Sigmoid colon (tissue), 7 donors: ENCODE data around the gene NPIPA8. TPM values are rescaled to one million over a fixed set of nuclear protein-coding genes. Genes with fewer than 3 reads are reported as not detected.
"Not testable (repeated sequence)": the region's sequence is repeated elsewhere in the genome, so short reads cannot be mapped to it uniquely, and the experiment has no call there.

Experiments used
- DNase-seq: peaks from one replicate; pipeline ENCODE4 v3.0.0-alpha.2; 2019
- H3K27ac ChIP-seq, 4 donors: fragments of 200-600 bp; sonication (generic); one replicate each; pipeline ENCODE4 v1.5.1; 2016 to 2019; ENCODE audit warnings: mild to moderate bottlenecking in 1 of 4
- H3K27me3 ChIP-seq, 3 donors: fragments of 200-600 bp; sonication (generic); one replicate each; pipeline ENCODE4 v1.5.1; 2019; ENCODE audit warnings: mild to moderate bottlenecking in 1 of 3
- H3K36me3 ChIP-seq, 4 donors: fragments of 200-600 bp; sonication (generic); one replicate each; pipeline ENCODE4 v1.5.1; 2016 to 2019
- H3K4me1 ChIP-seq, 4 donors: fragments of 200-600 bp; sonication (generic); one replicate each; pipeline ENCODE4 v1.5.1; 2017 to 2019
- H3K4me3 ChIP-seq, 4 donors: fragments of 200-600 bp; sonication (generic); one replicate each; pipeline ENCODE4 v1.5.1; 2017 to 2019; ENCODE audit warnings: mild to moderate bottlenecking in 2 of 4, moderate library complexity in 1 of 4
- H3K9me3 ChIP-seq, 4 donors: fragments of 200-600 bp in 3 of 4; sonication (generic) in 3 of 4; one replicate each; pipeline versions ENCODE4 v1.5.1 to v1.6.1; 2013 to 2019
- WGBS, 2 donors: extraction: QIAGEN DNeasy Blood & Tissue Kit; methylation state at CpG; one replicate each; pipeline ENCODE4 v1.1.7; 2013; 5-methylcytosine and 5-hydroxymethylcytosine counted together
- intact Hi-C: fragments of 100-400 bp; cut with DNase I; formaldehyde crosslinking; loops from one replicate; pipeline ENCODE4 v1.15.1; 2023
- polyA plus RNA-seq, 3 donors: library from polyadenylated mRNA; stranded (reverse); fragments of 200-250 nt; gene quantifications; one replicate each; pipeline ENCODE4 v1.2.3, GENCODE V29; 2013
- total RNA-seq, 4 donors: library from RNA; depleted of rRNA; stranded (reverse); fragments of >200 nt; gene quantifications; one replicate each; pipeline ENCODE4 v1.1.0, GENCODE V29; 2016
- donor health status: healthy with polysubstance abuse.
- donor health status: Bipolar disorder and iron deficiency.
- donor health status: healthy.

Gene NPIPA8
- total and polyA plus RNA-seq, 7 donors, result 4.0 to 87.8 (median 10.7) TPM; not detected in 1

- H3K36me3 ChIP-seq, intact Hi-C loops, DNase-seq, H3K4me3 ChIP-seq, H3K4me1 ChIP-seq, H3K9me3 ChIP-seq, H3K27ac ChIP-seq, H3K27me3 ChIP-seq: not testable (repeated sequence)
- 53 to 68% methylated on average over 1 of the region's 3 CpGs for WGBS, 2 donors
Measured at GRCh38 chr16:18307241-18307640, 29.3 kb downstream of the NPIPA8 start.

GRCh38 chr16:18306066-18306465, 30.5 kb downstream of the NPIPA8 start:
- WGBS, 2 donors, result 84 to 93% methylated on average over 3 to 4 of the region's 5 CpGs

GRCh38 chr16:18303059-18303706, 33.4 kb downstream of the NPIPA8 start:
- 76 to 86% methylated on average over 3 to 5 of the region's 15 CpGs for WGBS, 2 donors
- H3K36me3 ChIP-seq, DNase-seq, intact Hi-C loops, H3K27me3 ChIP-seq, H3K4me3 ChIP-seq, H3K27ac ChIP-seq, H3K9me3 ChIP-seq, H3K4me1 ChIP-seq: not testable (repeated sequence)

More at GRCh38 chr16:18306066-18306465, 30.5 kb downstream of the NPIPA8 start:
- H3K27me3 ChIP-seq, H3K4me3 ChIP-seq, H3K4me1 ChIP-seq, DNase-seq, intact Hi-C loops, H3K9me3 ChIP-seq, H3K27ac ChIP-seq, H3K36me3 ChIP-seq: not testable (repeated sequence)

GRCh38 chr16:18297714-18298113, 38.8 kb downstream of the NPIPA8 start:
- intact Hi-C loops, H3K27ac ChIP-seq, H3K9me3 ChIP-seq, H3K4me3 ChIP-seq, H3K36me3 ChIP-seq, DNase-seq, H3K27me3 ChIP-seq, H3K4me1 ChIP-seq: not testable (repeated sequence)
- WGBS, 2 donors, result no CpG with 5 or more reads among the region's 1 CpG

- H3K4me1 ChIP-seq, DNase-seq, H3K27ac ChIP-seq, H3K9me3 ChIP-seq, intact Hi-C loops, H3K27me3 ChIP-seq, H3K36me3 ChIP-seq, H3K4me3 ChIP-seq: not testable (repeated sequence)
- no CpG with 5 or more reads among the region's 7 CpGs for WGBS, 2 donors
Measured at GRCh38 chr16:18296931-18297330, 39.6 kb downstream of the NPIPA8 start.

GRCh38 chr16:18294371-18294770, 42.2 kb downstream of the NPIPA8 start:
- H3K36me3 ChIP-seq, DNase-seq, H3K27ac ChIP-seq, H3K9me3 ChIP-seq, H3K4me3 ChIP-seq, intact Hi-C loops, H3K4me1 ChIP-seq, H3K27me3 ChIP-seq: not testable (repeated sequence)
- WGBS, 2 donors, result no CpG with 5 or more reads among the region's 5 CpGs

GRCh38 chr16:18293337-18293956, 43.1 kb downstream of the NPIPA8 start:
- H3K4me1 ChIP-seq, H3K4me3 ChIP-seq, H3K27ac ChIP-seq, H3K27me3 ChIP-seq, H3K9me3 ChIP-seq, H3K36me3 ChIP-seq, intact Hi-C loops, DNase-seq: not testable (repeated sequence)
- 64 to 100% methylated on average over 1 to 2 of the region's 3 CpGs for WGBS, 2 donors

- H3K4me3 ChIP-seq, intact Hi-C loops, H3K9me3 ChIP-seq, DNase-seq, H3K36me3 ChIP-seq, H3K27me3 ChIP-seq, H3K27ac ChIP-seq, H3K4me1 ChIP-seq: not testable (repeated sequence)
- WGBS, 2 donors, result no CpG with 5 or more reads among the region's 2 CpGs
Measured at GRCh38 chr16:18290959-18291358, 45.6 kb downstream of the NPIPA8 start.

- WGBS, 2 donors, result 43 to 86% methylated on average over 1 of the region's 1 CpG
- H3K4me3 ChIP-seq, DNase-seq, H3K36me3 ChIP-seq, intact Hi-C loops, H3K27ac ChIP-seq, H3K27me3 ChIP-seq, H3K9me3 ChIP-seq, H3K4me1 ChIP-seq: not testable (repeated sequence)
Measured at GRCh38 chr16:18286342-18286741, 50.2 kb downstream of the NPIPA8 start.

GRCh38 chr16:18280319-18280718, 56.2 kb downstream of the NPIPA8 start:
- H3K4me3 ChIP-seq, H3K9me3 ChIP-seq, H3K27me3 ChIP-seq, DNase-seq, H3K36me3 ChIP-seq, H3K27ac ChIP-seq, H3K4me1 ChIP-seq, intact Hi-C loops: not testable (repeated sequence)
- no CpG with 5 or more reads among the region's 3 CpGs for WGBS, 2 donors

GRCh38 chr16:18276756-18277155, 59.8 kb downstream of the NPIPA8 start:
- intact Hi-C loops, H3K4me1 ChIP-seq: not testable (repeated sequence)
- WGBS, 2 donors, result 49 to 68% methylated on average over 1 of the region's 3 CpGs

GRCh38 chr16:18270171-18270570, 66.4 kb downstream of the NPIPA8 start:
- H3K9me3 ChIP-seq, H3K36me3 ChIP-seq, H3K27ac ChIP-seq, DNase-seq, H3K4me3 ChIP-seq, H3K4me1 ChIP-seq, H3K27me3 ChIP-seq, intact Hi-C loops: not testable (repeated sequence)
- WGBS, 2 donors, result 96 to 97% methylated on average over 2 of the region's 2 CpGs

More at GRCh38 chr16:18276756-18277155, 59.8 kb downstream of the NPIPA8 start:
- H3K27me3 ChIP-seq, H3K4me3 ChIP-seq, H3K36me3 ChIP-seq, H3K9me3 ChIP-seq, DNase-seq, H3K27ac ChIP-seq: not testable (repeated sequence)
